ENCODE results near the gene KCNH8. TPM values are rescaled to one million over a fixed set of nuclear protein-coding genes. Genes with fewer than 3 reads are reported as not detected.

KCNH8 gene
- total RNA-seq, 3 donors from 2014 or later: under 0.01 to 4.4 (median 1.3) TPM

- no peak for DNase-seq (ENCODE audit: low spot score in 2 of 2)
- no peak for TF ChIP-seq POLR2A (IDR thresholded peaks at IDR 0.05)
- TF ChIP-seq POLR2AphosphoS5 (IDR thresholded peaks at IDR 0.05): no peak
- TF ChIP-seq CTCF (IDR thresholded peaks at IDR 0.05): no peak
- intact Hi-C loops (cut with DNase I; ENCODE audit: low total_unique reads): no loop called here
- Histone ChIP-seq H3K9me3 (no peaks in the 10 kb centered on the region), H3K27me3 (no peaks in the 10 kb centered on the region), H3K4me1 (no peaks in the 10 kb centered on the region), H3K36me3 (no peaks in the 10 kb centered on the region), H3K27ac (no peak overlapping the region), H3K4me3 (no peak overlapping the region)
These were observed 23.6 kb upstream of the KCNH8 start for GRCh38 chr3:19124752-19125151.

GRCh38 chr3:19139863-19140262, 8.4 kb upstream of the KCNH8 start:
- no peaks in the 10 kb centered on the region for H3K4me1 ChIP-seq
- H3K4me3 ChIP-seq: no peak overlapping the region
- no peak for TF ChIP-seq POLR2A (IDR thresholded peaks at IDR 0.05)
- TF ChIP-seq POLR2AphosphoS5 (IDR thresholded peaks at IDR 0.05): no peak
- TF ChIP-seq CTCF (IDR thresholded peaks at IDR 0.05): no peak
- no peak overlapping the region for H3K27ac ChIP-seq
- no peaks in the 10 kb centered on the region for H3K27me3 ChIP-seq
- H3K36me3 ChIP-seq: no peaks in the 10 kb centered on the region
- no peaks in the 10 kb centered on the region for H3K9me3 ChIP-seq
- intact Hi-C loops (cut with DNase I; ENCODE audit: low total_unique reads): loop anchor here (10.0 kb wide), 1 partner anchor 695 kb away; no protein-coding TSS in a partner anchor
- DNase-seq (ENCODE audit: low spot score in 2 of 2): no peak

- H3K4me3 ChIP-seq: peak overlapping the region; percentile 51 to 74 (median 67)
- H3K9me3 ChIP-seq: no peaks in the 10 kb centered on the region
- TF ChIP-seq POLR2A (IDR thresholded peaks at IDR 0.05) (no peak), CTCF (IDR thresholded peaks at IDR 0.05) (peak in 2 of 3 donors; percentile 53 to 57)
- intact Hi-C loops (cut with DNase I; ENCODE audit: low total_unique reads): loop anchor here (10.0 kb wide), 1 partner anchor 688 kb away; no protein-coding TSS in a partner anchor
- no peaks in the 10 kb centered on the region for H3K27me3 ChIP-seq
- no peaks in the 10 kb centered on the region for H3K36me3 ChIP-seq
- DNase-seq (ENCODE audit: low spot score in 2 of 2): peak; percentile 58 to 65
- no peaks in the 10 kb centered on the region for H3K4me1 ChIP-seq
- H3K27ac ChIP-seq: peak overlapping the region; percentile 79 to 80
These were observed 1.3 kb upstream of the KCNH8 start for GRCh38 chr3:19146685-19147650.

- TF ChIP-seq POLR2AphosphoS5 (IDR thresholded peaks at IDR 0.05): no peak
- no peak for TF ChIP-seq CTCF (IDR thresholded peaks at IDR 0.05)
- TF ChIP-seq POLR2A (IDR thresholded peaks at IDR 0.05): no peak
- no peaks in the 10 kb centered on the region for H3K9me3 ChIP-seq
- peak overlapping the region; percentile 79 to 80 for H3K27ac ChIP-seq
- no peaks in the 10 kb centered on the region for H3K36me3 ChIP-seq
- intact Hi-C loops (cut with DNase I; ENCODE audit: low total_unique reads): loop anchor here (10.0 kb wide), 1 partner anchor 686 kb away; no protein-coding TSS in a partner anchor
- H3K27me3 ChIP-seq: no peaks in the 10 kb centered on the region
- H3K4me3 ChIP-seq: peak overlapping the region; percentile 51 to 74 (median 67)
- no peak for DNase-seq (ENCODE audit: low spot score in 2 of 2)
- H3K4me1 ChIP-seq: no peaks in the 10 kb centered on the region
These were observed 420 bp downstream of the KCNH8 start for GRCh38 chr3:19148768-19149091.

- Histone ChIP-seq H3K27me3 (no peaks in the 10 kb centered on the region), H3K9me3 (no peaks in the 10 kb centered on the region), H3K36me3 (no peaks in the 10 kb centered on the region), H3K4me3 (peak overlapping the region in 1 of 3 donors; percentile 67), H3K27ac (no peak overlapping the region), H3K4me1 (no peaks in the 10 kb centered on the region)
- intact Hi-C loops (cut with DNase I; ENCODE audit: low total_unique reads): loop anchor here (10.0 kb wide), 1 partner anchor 685 kb away; no protein-coding TSS in a partner anchor
- TF ChIP-seq POLR2AphosphoS5 (IDR thresholded peaks at IDR 0.05) (no peak), CTCF (IDR thresholded peaks at IDR 0.05) (no peak), POLR2A (IDR thresholded peaks at IDR 0.05) (no peak)
- no peak for DNase-seq (ENCODE audit: low spot score in 2 of 2)
These were observed 1.1 kb downstream of the KCNH8 start for GRCh38 chr3:19149368-19149767.
